GM23338 (cell line): ENCODE measurements around the gene AK9. TPM values are rescaled to one million over a fixed set of nuclear protein-coding genes. Genes with fewer than 3 reads are reported as not detected.

Experiments
- ATAC-seq: fragments of 200-7000 bp; cut with Tn5 transposase; 3 replicates; pipeline ENCODE4 v1.9.1; 2020
- DNase-seq: peaks from one replicate; pipeline ENCODE4 v3.0.0-alpha.2; 2015; ENCODE audit warnings: low spot score
- H2AFZ ChIP-seq: fragments of 200-600 bp; sonication (generic); 2 replicates; pipeline ENCODE4 v1.8.0; 2016; ENCODE audit warnings: antibody characterized with exemption, mild to moderate bottlenecking, moderate library complexity
- H3F3A ChIP-seq: fragments of 200-600 bp; sonication (generic); replicated peaks from 2 replicates; pipeline ENCODE4 v1.8.0; 2017; ENCODE audit warnings: antibody characterized with exemption, mixed run types, low read depth
- H3K27ac ChIP-seq: fragments of 200-600 bp; sonication (generic); 2 replicates; pipeline ENCODE4 v1.6.1; 2016; ENCODE audit warnings: low read depth
- H3K27me3 ChIP-seq: fragments of 200-600 bp; sonication (generic); 2 replicates; pipeline ENCODE4 v1.8.0; 2016; ENCODE audit warnings: mild to moderate bottlenecking, mixed run types, moderate library complexity; ENCODE audit not compliant: insufficient read depth
- H3K36me3 ChIP-seq: fragments of 200-600 bp; sonication (generic); 2 replicates; pipeline ENCODE4 v1.8.0; 2016; ENCODE audit warnings: mild to moderate bottlenecking; ENCODE audit not compliant: insufficient read depth
- H3K4me1 ChIP-seq: fragments of 200-600 bp; sonication (generic); 2 replicates; pipeline ENCODE4 v1.8.0; 2016; ENCODE audit warnings: mild to moderate bottlenecking, moderate library complexity; ENCODE audit not compliant: insufficient read depth
- H3K4me2 ChIP-seq: fragments of 200-600 bp; sonication (generic); 2 replicates; pipeline ENCODE4 v1.7.1; 2017; ENCODE audit warnings: mixed run types
- H3K4me3 ChIP-seq: fragments of 200-600 bp; sonication (generic); 2 replicates; pipeline ENCODE4 v1.6.1; 2016; ENCODE audit warnings: mixed run types
- H3K79me2 ChIP-seq: fragments of 200-600 bp; sonication (generic); replicated peaks from 2 replicates; pipeline ENCODE4 v1.8.0; 2017; ENCODE audit warnings: mild to moderate bottlenecking; ENCODE audit not compliant: insufficient read depth
- H3K9me2 ChIP-seq: fragments of 200-600 bp; sonication (generic); 2 replicates; pipeline ENCODE4 v1.8.0; 2017; ENCODE audit not compliant: insufficient read depth
- H4K20me1 ChIP-seq: fragments of 200-600 bp; sonication (generic); replicated peaks from 2 replicates; pipeline ENCODE4 v1.8.0; 2017; ENCODE audit warnings: mild to moderate bottlenecking; ENCODE audit not compliant: insufficient read depth
- H3K27ac Mint-ChIP-seq: 2 replicates; pipeline ENCODE4 v1.8.0; 2020; ENCODE audit warnings: inconsistent platforms, mild to moderate bottlenecking, moderate library complexity, mixed read lengths
- H3K27me3 Mint-ChIP-seq: 3 replicates; pipeline ENCODE4 v1.8.0; 2022; ENCODE audit warnings: low read depth, mild to moderate bottlenecking, moderate library complexity, mixed read lengths, inconsistent platforms; ENCODE audit not compliant: insufficient read depth, poor library complexity
- H3K36me3 Mint-ChIP-seq: 3 replicates; pipeline ENCODE4 v1.8.0; 2021; ENCODE audit warnings: low read depth, mild to moderate bottlenecking, inconsistent platforms, moderate library complexity, mixed read lengths
- H3K4me1 Mint-ChIP-seq: 3 replicates; pipeline ENCODE4 v1.8.0; 2020; ENCODE audit warnings: mild to moderate bottlenecking, inconsistent platforms, mixed read lengths
- H3K4me3 Mint-ChIP-seq: 3 replicates; pipeline ENCODE4 v1.8.0; 2021; ENCODE audit warnings: moderate library complexity, mild to moderate bottlenecking, inconsistent platforms, mixed read lengths
- H3K9me3 Mint-ChIP-seq: 3 replicates; pipeline ENCODE4 v1.8.0; 2020; ENCODE audit warnings: moderate library complexity, mild to moderate bottlenecking, inconsistent platforms, mixed read lengths
- CREB1 ChIP-seq: fragments of 250-450 bp; sonication (Bioruptor Pico); IDR thresholded peaks from 2 replicates; pipeline ENCODE4 v1.5.0; 2020; ENCODE audit warnings: low read depth, mild to moderate bottlenecking, moderate library complexity
- CTCF ChIP-seq, 2 experiments: fragments of 200-600 bp in 1 of 2; sonication (generic) in 1 of 2; conservative IDR thresholded peaks; 2 replicates each; pipeline versions ENCODE4 v1.5.1 to v1.6.1; 2016 to 2017; ENCODE audit warnings: antibody characterized with exemption in 2 of 2, low read depth in 2 of 2, mild to moderate bottlenecking in 2 of 2, moderate library complexity in 1 of 2
- EZH2 ChIP-seq: fragments of 200-600 bp; sonication (generic); IDR thresholded peaks from one replicate; pipeline ENCODE4 v1.8.0; 2017; ENCODE audit warnings: antibody characterized with exemption, mild to moderate bottlenecking, low read depth; ENCODE audit not compliant: unreplicated experiment
- EZH2phosphoT487 ChIP-seq: fragments of 200-600 bp; sonication (generic); IDR thresholded peaks from one replicate; pipeline ENCODE4 v1.8.1; 2018; ENCODE audit warnings: antibody characterized with exemption; ENCODE audit not compliant: unreplicated experiment
- JUNB ChIP-seq: IDR thresholded peaks from one replicate; pipeline ENCODE4 v1.6.1; 2016; ENCODE audit warnings: antibody characterized with exemption; ENCODE audit not compliant: unreplicated experiment
- NANOG ChIP-seq: IDR thresholded peaks from 2 replicates; pipeline ENCODE4 v1.6.1; 2016; ENCODE audit warnings: antibody characterized with exemption, borderline replicate concordance
- POLR2AphosphoS5 ChIP-seq: IDR thresholded peaks from 2 replicates; pipeline ENCODE4 v1.6.1; 2016; ENCODE audit warnings: antibody characterized with exemption, low read depth
- REST ChIP-seq: IDR thresholded peaks from one replicate; pipeline ENCODE4 v1.6.1; 2018; ENCODE audit warnings: antibody characterized with exemption; ENCODE audit not compliant: unreplicated experiment
- STAT1 ChIP-seq: IDR thresholded peaks from one replicate; pipeline ENCODE4 v1.6.1; 2016; ENCODE audit warnings: antibody characterized with exemption; ENCODE audit not compliant: unreplicated experiment
- polyA plus RNA-seq: library from polyadenylated mRNA; unstranded; fragments of >200 nt; fragmentation: Nextera tagmentation; extraction: Ambion mirVana; gene quantifications from 2 replicates; pipeline ENCODE4 v1.2.1, GENCODE V29; 2016
- total RNA-seq: library from RNA; depleted of rRNA; stranded (reverse); fragments of >200 nt; shearing (Covaris generic); gene quantifications from 2 replicates; pipeline ENCODE4 v1.2.3, GENCODE V29; 2014
- TF ChIP-seq, protein P1 (sequence below): IDR thresholded peaks from 2 replicates; pipeline ENCODE4 v1.6.1; 2016; ENCODE audit warnings: antibody characterized with exemption

The AK9 gene
- total and polyA plus RNA-seq, 2 experiments from 2014 or later, result 2.0 to 6.4 TPM

DNA sequence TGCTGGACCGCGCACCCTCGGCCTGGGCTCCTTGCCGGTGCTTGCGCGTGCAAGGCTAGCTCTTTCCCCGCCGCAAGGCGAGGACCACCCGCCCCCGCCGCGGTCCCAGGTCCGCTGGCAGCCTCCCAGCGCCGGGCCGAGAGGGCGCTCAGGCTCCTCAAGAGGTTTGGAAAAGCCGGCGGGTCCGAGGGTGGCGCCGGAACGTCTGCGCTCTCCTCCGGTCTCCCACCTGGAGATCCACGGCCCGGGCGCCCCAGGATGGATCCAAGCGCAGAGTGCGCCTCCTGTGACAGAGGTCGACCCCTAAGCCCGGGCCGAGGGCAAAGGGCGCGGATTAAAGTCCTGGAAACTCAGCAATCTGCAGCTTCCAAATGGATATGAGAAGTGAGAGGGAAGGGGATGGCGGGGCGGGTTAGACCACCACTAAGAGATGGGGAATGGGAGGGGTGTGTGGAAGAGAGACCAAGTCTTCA is 234.9 kb downstream of the AK9 start:
- H3K27me3 ChIP-seq, result no peaks in the 10 kb centered on the region; the same call in 1 of the 2 replicates
- H3K36me3 Mint-ChIP-seq, result peaks cover 7% of the 10 kb centered on the region; the same call in 2 of the 3 replicates
- TF ChIP-seq NANOG (no peak), EZH2 (no peak), CTCF (conservative IDR thresholded peaks at IDR 0.05; ENCODE audit: low read depth in 2 of 2) (no peak), JUNB (no peak), CREB1 (CRISPR knock-in tag) (no peak), REST (no peak), POLR2AphosphoS5 (no peak), EZH2phosphoT487 (no peak), STAT1 (no peak)
- TF ChIP-seq, protein P1, sequence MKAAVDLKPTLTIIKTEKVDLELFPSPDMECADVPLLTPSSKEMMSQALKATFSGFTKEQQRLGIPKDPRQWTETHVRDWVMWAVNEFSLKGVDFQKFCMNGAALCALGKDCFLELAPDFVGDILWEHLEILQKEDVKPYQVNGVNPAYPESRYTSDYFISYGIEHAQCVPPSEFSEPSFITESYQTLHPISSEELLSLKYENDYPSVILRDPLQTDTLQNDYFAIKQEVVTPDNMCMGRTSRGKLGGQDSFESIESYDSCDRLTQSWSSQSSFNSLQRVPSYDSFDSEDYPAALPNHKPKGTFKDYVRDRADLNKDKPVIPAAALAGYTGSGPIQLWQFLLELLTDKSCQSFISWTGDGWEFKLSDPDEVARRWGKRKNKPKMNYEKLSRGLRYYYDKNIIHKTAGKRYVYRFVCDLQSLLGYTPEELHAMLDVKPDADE, result no peak
- no peaks in the 10 kb centered on the region for H3K9me2 ChIP-seq
- peak overlapping the region; percentile 85 for H3K4me2 ChIP-seq
- no peak overlapping the region for H3K27ac ChIP-seq
- H3K9me3 Mint-ChIP-seq, result no peaks in the 10 kb centered on the region
- peak overlapping the region; percentile 94 for H3K4me3 ChIP-seq
- peaks cover 6% of the 10 kb centered on the region; the same call in 1 of the 2 replicates for H4K20me1 ChIP-seq
- H3K79me2 ChIP-seq, result no peaks in the 10 kb centered on the region
- H3K27ac Mint-ChIP-seq, result no peak overlapping the region
- H3K4me3 Mint-ChIP-seq, result peak overlapping the region; percentile 97
- peaks cover 1% of the 10 kb centered on the region; the same call in 1 of the 2 replicates for H3K36me3 ChIP-seq
- peaks cover 30% of the 10 kb centered on the region for H3K4me1 ChIP-seq
- ATAC-seq (peak; percentile 52), DNase-seq (peak; percentile 71)
- peaks cover 9% of the 10 kb centered on the region; the same call in 1 of the 2 replicates for H3F3A ChIP-seq
- peaks cover 38% of the 10 kb centered on the region for H3K4me1 Mint-ChIP-seq
- H2AFZ ChIP-seq, result peak overlapping the region; percentile 95
- peaks cover 27% of the 10 kb centered on the region for H3K27me3 Mint-ChIP-seq
